ENCODE data around the gene GHDC.

GHDC gene

DNA sequence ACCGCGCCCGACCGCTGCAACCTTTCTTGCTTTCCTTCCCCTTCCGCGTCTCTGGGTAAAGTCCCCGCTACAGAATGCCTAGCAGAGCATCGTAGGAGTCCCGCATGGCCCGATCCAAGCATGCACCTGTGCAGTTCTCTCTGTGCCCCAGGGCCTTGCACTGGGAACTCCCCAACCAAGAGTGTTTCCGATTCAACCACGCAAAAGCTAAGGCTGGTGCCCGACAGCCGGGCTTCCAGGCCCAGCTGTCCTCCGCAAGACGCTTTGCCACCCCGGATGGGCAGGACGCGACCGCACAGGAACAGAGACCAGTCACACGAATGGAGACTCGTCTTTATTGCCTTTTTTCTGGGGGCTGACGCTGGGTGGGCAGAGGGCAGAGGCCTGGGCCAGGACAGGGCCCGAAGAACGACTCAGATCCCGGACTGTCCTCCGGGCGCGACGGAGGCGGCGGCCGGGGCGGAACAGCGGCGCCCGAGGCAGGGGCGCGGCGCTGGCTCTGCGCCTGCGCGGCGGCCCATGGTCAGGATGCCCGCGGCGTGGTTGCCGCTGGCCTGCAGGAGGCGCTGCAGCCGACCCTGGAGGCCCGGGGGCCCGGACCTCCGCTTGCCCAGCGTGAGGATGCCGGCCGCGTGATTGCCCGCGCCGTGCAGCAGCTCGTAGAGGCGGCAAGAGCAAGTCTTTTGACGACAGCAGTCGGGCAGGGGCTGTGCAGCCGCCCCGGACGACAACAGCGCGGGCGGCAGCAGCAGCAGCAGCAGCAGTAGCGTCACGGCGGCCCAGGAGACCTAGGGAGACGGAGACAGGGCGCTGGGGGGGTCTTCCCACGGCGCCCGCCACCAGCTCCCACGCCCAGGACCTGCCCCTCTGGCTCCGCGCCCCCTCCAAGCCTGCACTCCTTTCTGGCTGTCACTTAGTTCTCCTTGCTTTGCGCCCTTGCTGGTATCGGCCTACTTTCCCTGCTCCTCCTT lies 10.3 kb downstream of the GHDC start:
- Histone ChIP-seq H3K18ac (ENCODE audit: low read length) (peak overlapping the region; percentile 95), H3K36me3 (replicated peaks in 1 of 2; ENCODE audit: control insufficient read depth in 2 of 2, insufficient read depth in 2 of 2, low read length in 2 of 2) (no peaks in the 10 kb centered on the region), H3K9me3 (replicated peaks in 1 of 2; ENCODE audit: control insufficient read depth in 2 of 2, insufficient read depth in 1 of 2, low read depth in 1 of 2, low read length in 2 of 2) (peaks cover 0 to 2% of the 10 kb centered on the region in 2 donors), H3K14ac (ENCODE audit: low read length) (peak overlapping the region; percentile 51), H4K8ac (ENCODE audit: low read depth, low read length) (no peak overlapping the region), H3K27ac (replicated peaks; ENCODE audit: low read length) (no peak overlapping the region), H2BK5ac (ENCODE audit: low read length) (no peak overlapping the region), H2BK12ac (ENCODE audit: low read length) (peak overlapping the region; percentile 68), H2AFZ (ENCODE audit: low read length) (peak overlapping the region; percentile 95), H3K79me1 (ENCODE audit: low read depth, low read length) (no peaks in the 10 kb centered on the region), H2AK5ac (ENCODE audit: low read depth, low read length) (peak overlapping the region; percentile 34), H3K4ac (ENCODE audit: low read length) (no peak overlapping the region), H3K9ac (ENCODE audit: low read depth, low read length, poor library complexity) (peak overlapping the region; percentile 26), H3K23ac (ENCODE audit: low read depth, low read length, poor library complexity) (peak overlapping the region; percentile 67), H3K27me3 (ENCODE audit: control insufficient read depth in 3 of 3, insufficient read depth in 3 of 3, low read depth in 1 of 3, low read length in 3 of 3) (peaks cover 15 to 57% (median 44%) of the 10 kb centered on the region in 3 experiments), H2BK15ac (ENCODE audit: low read length) (peak overlapping the region; percentile 76), H3K4me3 (ENCODE audit: low read length in 2 of 2) (peak overlapping the region; percentile 52 to 76), H3K4me2 (ENCODE audit: insufficient read depth, low read length, poor library complexity, severe bottlenecking) (peak overlapping the region; percentile 82), H3K4me1 (ENCODE audit: control insufficient read depth in 2 of 2, insufficient read depth in 1 of 2, low read depth in 1 of 2, low read length in 2 of 2) (peaks cover 21 to 22% of the 10 kb centered on the region in 2 donors), H4K91ac (ENCODE audit: low read depth, low read length, poor library complexity) (no peak overlapping the region), H2BK120ac (ENCODE audit: low read depth, low read length) (no peak overlapping the region)
- WGBS, 2 donors (ENCODE audit: extremely low coverage in 2 of 2, insufficient read length in 2 of 2, insufficient replicate concordance in 1 of 2), result no CpG with 5 or more reads among the region's 83 CpGs
- DNase-seq (ENCODE audit: low spot score), result peak; percentile 80

GRCh38 chr17:42182927-42183734 lies 11.2 kb downstream of the GHDC start:
- no peak overlapping the region for H3K27ac ChIP-seq (replicated peaks; ENCODE audit: low read length)
- no peak overlapping the region for H4K8ac ChIP-seq (ENCODE audit: low read depth, low read length)
- H3K18ac ChIP-seq (ENCODE audit: low read length), result no peak overlapping the region
- H3K27me3 ChIP-seq (ENCODE audit: control insufficient read depth in 3 of 3, insufficient read depth in 3 of 3, low read depth in 1 of 3, low read length in 3 of 3), result peaks cover 15 to 61% (median 52%) of the 10 kb centered on the region in 3 experiments
- H3K4ac ChIP-seq (ENCODE audit: low read length), result no peak overlapping the region
- peaks cover 0 to 2% of the 10 kb centered on the region in 2 donors for H3K9me3 ChIP-seq (replicated peaks in 1 of 2; ENCODE audit: control insufficient read depth in 2 of 2, insufficient read depth in 1 of 2, low read depth in 1 of 2, low read length in 2 of 2)
- no peaks in the 10 kb centered on the region for H3K36me3 ChIP-seq (replicated peaks in 1 of 2; ENCODE audit: control insufficient read depth in 2 of 2, insufficient read depth in 2 of 2, low read length in 2 of 2)
- no peak overlapping the region for H3K23ac ChIP-seq (ENCODE audit: low read depth, low read length, poor library complexity)
- H3K4me1 ChIP-seq (ENCODE audit: control insufficient read depth in 2 of 2, insufficient read depth in 1 of 2, low read depth in 1 of 2, low read length in 2 of 2), result peaks cover 21 to 22% of the 10 kb centered on the region in 2 donors
- H2AFZ ChIP-seq (ENCODE audit: low read length), result peak overlapping the region; percentile 95
- peak overlapping the region in 1 of 2 donors; percentile 52 for H3K4me3 ChIP-seq (ENCODE audit: low read length in 2 of 2)
- no peak for DNase-seq (ENCODE audit: low spot score)
- WGBS, 2 donors (ENCODE audit: extremely low coverage in 2 of 2, insufficient read length in 2 of 2, insufficient replicate concordance in 1 of 2), result no CpG with 5 or more reads among the region's 9 CpGs
- H2BK12ac ChIP-seq (ENCODE audit: low read length), result no peak overlapping the region
- no peak overlapping the region for H2BK15ac ChIP-seq (ENCODE audit: low read length)
- H3K4me2 ChIP-seq (ENCODE audit: insufficient read depth, low read length, poor library complexity, severe bottlenecking), result peak overlapping the region; percentile 82
- H3K14ac ChIP-seq (ENCODE audit: low read length), result no peak overlapping the region
- no peak overlapping the region for H2AK5ac ChIP-seq (ENCODE audit: low read depth, low read length)
- H3K79me1 ChIP-seq (ENCODE audit: low read depth, low read length), result no peaks in the 10 kb centered on the region
- no peak overlapping the region for H3K9ac ChIP-seq (ENCODE audit: low read depth, low read length, poor library complexity)
- no peak overlapping the region for H4K91ac ChIP-seq (ENCODE audit: low read depth, low read length, poor library complexity)
- no peak overlapping the region for H2BK5ac ChIP-seq (ENCODE audit: low read length)
- no peak overlapping the region for H2BK120ac ChIP-seq (ENCODE audit: low read depth, low read length)

DNA sequence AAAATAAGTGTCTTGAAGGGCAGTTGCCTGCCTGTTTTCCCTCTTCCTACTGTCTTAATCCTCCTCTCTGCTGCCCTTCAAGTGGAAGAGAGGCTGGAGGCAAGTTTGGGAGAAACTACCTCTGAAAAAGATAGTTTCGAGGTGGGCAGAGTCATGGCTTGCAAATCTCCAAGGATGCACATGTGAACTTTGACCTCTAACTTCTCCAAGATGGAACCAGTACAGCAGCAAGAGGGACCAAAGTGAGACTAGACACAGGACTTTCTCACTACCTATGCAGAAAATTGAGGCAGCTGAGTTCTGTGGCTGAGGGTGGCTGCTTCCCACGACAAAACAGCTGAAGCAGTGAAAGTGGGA lies 12.5 kb downstream of the GHDC start:
- Histone ChIP-seq H3K27me3 (ENCODE audit: control insufficient read depth in 3 of 3, insufficient read depth in 3 of 3, low read depth in 1 of 3, low read length in 3 of 3) (peaks cover 15 to 62% (median 52%) of the 10 kb centered on the region in 3 experiments), H2BK12ac (ENCODE audit: low read length) (no peak overlapping the region), H3K4me3 (ENCODE audit: low read length in 2 of 2) (no peak overlapping the region), H4K91ac (ENCODE audit: low read depth, low read length, poor library complexity) (no peak overlapping the region), H2AK5ac (ENCODE audit: low read depth, low read length) (no peak overlapping the region), H2AFZ (ENCODE audit: low read length) (no peak overlapping the region), H2BK5ac (ENCODE audit: low read length) (no peak overlapping the region), H3K36me3 (replicated peaks in 1 of 2; ENCODE audit: control insufficient read depth in 2 of 2, insufficient read depth in 2 of 2, low read length in 2 of 2) (no peaks in the 10 kb centered on the region), H3K27ac (replicated peaks; ENCODE audit: low read length) (no peak overlapping the region), H3K9me3 (replicated peaks in 1 of 2; ENCODE audit: control insufficient read depth in 2 of 2, insufficient read depth in 1 of 2, low read depth in 1 of 2, low read length in 2 of 2) (peaks cover 0 to 2% of the 10 kb centered on the region in 2 donors), H3K4ac (ENCODE audit: low read length) (no peak overlapping the region), H3K79me1 (ENCODE audit: low read depth, low read length) (no peaks in the 10 kb centered on the region), H3K14ac (ENCODE audit: low read length) (no peak overlapping the region), H3K4me2 (ENCODE audit: insufficient read depth, low read length, poor library complexity, severe bottlenecking) (no peak overlapping the region), H2BK15ac (ENCODE audit: low read length) (no peak overlapping the region), H3K18ac (ENCODE audit: low read length) (no peak overlapping the region), H2BK120ac (ENCODE audit: low read depth, low read length) (no peak overlapping the region), H3K9ac (ENCODE audit: low read depth, low read length, poor library complexity) (no peak overlapping the region), H4K8ac (ENCODE audit: low read depth, low read length) (no peak overlapping the region), H3K23ac (ENCODE audit: low read depth, low read length, poor library complexity) (no peak overlapping the region), H3K4me1 (ENCODE audit: control insufficient read depth in 2 of 2, insufficient read depth in 1 of 2, low read depth in 1 of 2, low read length in 2 of 2) (peaks cover 19 to 21% of the 10 kb centered on the region in 2 donors)
- DNase-seq (ENCODE audit: low spot score), result no peak
- no CpG with 5 or more reads among the region's 2 CpGs for WGBS, 2 donors (ENCODE audit: extremely low coverage in 2 of 2, insufficient read length in 2 of 2, insufficient replicate concordance in 1 of 2)
